DMS 273 (cell line): ENCODE data around the gene ADAP1.
"Not testable (repeated sequence)": the region's sequence is repeated elsewhere in the genome, so short reads cannot be mapped to it uniquely, and the experiment has no call there.

Source experiments
- DNase-seq: peaks from one replicate; lab custom pipeline; 2025; ENCODE audit not compliant: unreplicated experiment; lab: John Stamatoyannopoulos, UW

The ADAP1 gene

DNA sequence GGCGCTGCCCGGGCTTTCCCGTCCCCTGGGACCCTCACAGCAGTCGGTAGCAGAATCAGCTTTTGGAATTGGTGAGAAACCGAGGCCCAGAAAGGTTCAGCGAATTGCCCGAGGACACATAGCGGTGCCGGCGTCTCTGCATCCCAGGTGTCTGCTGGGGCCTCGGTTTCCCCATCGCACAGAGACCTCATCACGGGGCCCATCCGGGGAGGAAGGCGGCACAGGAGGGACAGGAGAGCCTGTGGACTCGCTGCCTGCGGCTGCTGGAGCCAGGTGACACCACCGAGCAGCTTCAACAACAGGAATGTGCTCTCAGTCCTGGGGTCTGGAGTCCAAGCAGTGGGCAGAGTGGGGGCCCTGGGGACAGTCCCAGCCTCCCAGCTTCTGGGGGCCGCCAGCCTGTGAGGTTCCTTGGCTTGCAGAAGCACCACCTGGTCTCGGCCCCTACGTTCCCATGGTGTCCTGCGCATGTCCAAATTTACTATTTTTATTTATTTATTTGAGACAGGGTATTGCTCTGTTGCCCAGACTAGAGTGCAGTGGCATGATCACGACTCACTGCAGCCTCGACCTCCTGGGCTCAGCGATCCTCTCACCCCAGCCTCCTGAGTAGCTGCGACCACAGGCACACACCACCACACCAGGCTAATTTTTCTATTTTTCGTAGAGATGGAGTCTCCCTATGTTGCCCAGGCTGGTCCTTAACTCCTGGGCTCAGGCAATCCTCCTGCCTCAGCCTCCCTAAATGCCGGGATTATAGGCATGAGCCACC lies 21.4 kb upstream of the ADAP1 start:
- DNase-seq: no peak

- peak; percentile 97 for DNase-seq
These were observed 20.6 kb upstream of the ADAP1 start, which contains the start of gene COX19 for GRCh38 chr7:974820-975681. Gene COX19 (minus strand): TSS chr7:975549. CDS start chr7:975509, 40 bp downstream.

GRCh38 chr7:974172-974571 lies 19.7 kb upstream of the ADAP1 start:
- no peak for DNase-seq

- no peak for DNase-seq
These were observed 18.8 kb upstream of the ADAP1 start for GRCh38 chr7:973312-973711.

DNA sequence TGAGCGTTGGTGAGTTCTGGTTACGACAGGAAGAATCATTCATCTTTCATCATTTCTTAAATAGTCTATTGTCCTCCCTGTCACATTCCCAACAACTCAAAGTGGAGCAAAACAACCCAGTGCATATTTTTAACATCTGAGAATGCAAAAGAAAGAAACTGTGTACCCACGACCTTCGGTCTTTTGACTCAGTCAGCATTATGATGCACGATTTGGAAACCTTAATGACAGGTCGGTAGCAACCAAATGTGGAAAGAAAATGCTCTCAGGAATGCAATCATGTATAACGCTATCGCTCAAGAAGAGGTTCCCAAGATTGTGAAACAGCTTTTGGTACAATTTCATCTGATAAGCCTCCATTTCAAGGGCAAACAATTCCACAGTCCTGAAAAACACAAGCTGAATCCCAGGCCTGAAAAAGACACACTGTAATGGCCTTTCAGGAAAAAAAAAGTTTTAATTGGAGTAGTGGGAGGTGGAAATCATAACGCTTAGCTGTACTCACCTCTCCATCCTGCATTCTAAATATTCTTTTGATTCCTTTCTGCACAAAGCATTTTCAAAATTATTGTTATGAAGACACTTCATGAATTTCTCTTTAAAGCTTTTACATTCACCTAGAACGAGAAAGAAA lies 18.3 kb upstream of the ADAP1 start:
- no peak for DNase-seq

DNA sequence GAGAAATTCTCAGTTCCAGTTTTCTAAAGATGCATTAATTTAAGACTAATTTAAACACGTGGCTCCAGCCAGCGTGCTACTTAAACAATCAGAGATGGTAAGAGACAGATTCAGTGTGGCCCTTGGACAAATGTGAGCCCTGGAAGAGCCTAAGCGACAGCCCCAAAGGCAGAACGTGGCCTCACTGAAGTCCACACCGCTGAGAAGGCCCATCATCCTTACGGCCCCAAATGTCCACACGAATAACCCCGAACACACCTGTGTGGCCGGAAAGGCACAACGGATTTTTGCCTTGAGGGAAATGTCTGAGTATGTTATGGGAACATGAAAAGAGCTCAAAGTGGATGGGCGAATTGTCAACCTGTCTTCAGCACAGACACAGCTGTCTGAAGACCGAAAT lies 17.6 kb upstream of the ADAP1 start:
- no peak for DNase-seq

- no peak for DNase-seq
These were observed 16.3 kb upstream of the ADAP1 start for GRCh38 chr7:970744-971143.

GRCh38 chr7:969403-969802 lies 14.9 kb upstream of the ADAP1 start:
- no peak for DNase-seq

DNA sequence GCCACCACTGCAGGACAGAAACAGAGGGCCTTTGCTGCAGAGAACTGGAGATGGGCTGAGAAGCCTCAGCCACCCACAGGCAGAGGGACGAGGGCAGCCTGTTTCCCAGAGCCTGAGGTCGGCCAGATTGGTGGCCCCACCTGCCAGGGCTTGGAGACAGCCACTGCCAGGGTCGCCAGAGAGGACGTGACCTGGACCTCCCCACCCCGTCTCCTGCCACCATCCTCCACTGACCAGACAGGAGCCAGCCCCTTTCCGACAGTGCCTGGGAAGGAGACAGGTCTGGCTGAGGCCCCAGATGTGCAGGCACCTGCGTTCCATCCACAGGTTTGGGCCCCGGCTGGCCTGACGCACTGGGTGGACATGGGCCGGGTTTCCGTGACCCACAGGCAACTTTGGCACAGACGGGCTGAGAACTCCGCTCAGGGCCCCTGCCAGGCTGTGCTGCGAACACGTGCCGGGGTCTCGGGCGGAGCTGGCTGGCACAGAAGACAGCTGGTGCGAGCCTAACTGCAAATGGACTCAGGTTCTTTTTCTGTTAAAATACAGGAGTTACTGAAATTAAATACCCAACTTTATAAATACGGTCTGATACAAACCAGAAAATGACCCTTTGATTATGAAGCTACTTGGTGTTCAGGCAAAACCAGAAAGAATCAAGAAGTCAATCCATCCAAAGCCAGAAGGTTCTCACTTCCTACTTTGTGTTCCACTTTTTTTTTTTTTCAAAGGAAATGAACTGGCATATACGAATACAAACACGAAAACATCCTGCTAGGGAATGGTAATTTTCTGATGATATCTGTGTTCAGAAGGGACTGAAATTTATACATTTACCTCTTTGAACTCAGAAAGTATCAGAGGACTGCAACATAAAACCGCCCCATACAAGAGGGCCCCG lies 14.0 kb upstream of the ADAP1 start:
- no peak for DNase-seq

- no peak for DNase-seq
These were observed 13.0 kb upstream of the ADAP1 start for GRCh38 chr7:967361-968082.

GRCh38 chr7:966291-967069 lies 12.0 kb upstream of the ADAP1 start:
- no peak for DNase-seq

- DNase-seq: peak; percentile 90
These were observed 10.1 kb upstream of the ADAP1 start for GRCh38 chr7:964401-965231.

DNA sequence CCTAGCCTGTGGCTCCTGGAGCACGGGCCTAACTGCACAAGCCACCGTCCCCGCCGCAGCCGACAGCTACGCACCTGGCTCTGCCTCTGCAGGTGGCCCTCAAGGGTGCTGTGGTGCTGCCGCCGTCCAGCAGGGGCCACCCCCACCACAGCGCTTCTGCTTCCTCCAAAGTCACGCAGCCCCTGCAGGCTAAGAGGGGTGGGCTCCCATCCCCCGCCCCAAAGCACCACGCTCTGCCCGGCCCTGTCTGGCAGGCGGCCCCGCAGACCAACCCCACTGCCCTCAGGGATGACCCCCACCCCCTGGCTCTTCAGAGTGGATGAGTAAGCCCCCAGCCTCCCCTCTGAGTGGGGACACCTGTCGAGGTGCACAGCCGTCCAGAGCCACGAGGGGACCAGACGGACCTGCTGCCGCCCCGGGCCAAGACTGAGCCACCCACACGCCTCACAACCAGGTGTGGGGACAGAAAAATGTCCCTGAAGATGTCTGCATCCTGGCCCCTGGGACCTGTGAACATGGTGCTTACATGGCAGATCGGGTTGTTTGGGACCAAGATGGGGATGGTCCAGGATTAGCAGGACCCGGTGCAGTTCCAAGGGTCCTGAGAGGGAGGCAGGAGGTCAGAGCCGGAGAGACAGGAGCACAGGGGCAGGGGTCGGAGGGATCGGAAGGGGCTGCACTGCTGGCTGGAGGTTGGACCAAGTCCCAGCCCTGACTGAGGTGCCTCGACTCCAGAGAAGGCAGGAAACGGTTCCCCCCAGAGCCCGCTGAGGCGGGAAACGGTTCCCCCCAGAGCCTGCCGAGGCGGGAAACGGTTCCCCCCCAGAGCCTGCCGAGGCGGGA lies 9.0 kb upstream of the ADAP1 start:
- DNase-seq: peak; percentile 58

- no peak for DNase-seq
These were observed 8.1 kb upstream of the ADAP1 start for GRCh38 chr7:962401-963081.

DNA sequence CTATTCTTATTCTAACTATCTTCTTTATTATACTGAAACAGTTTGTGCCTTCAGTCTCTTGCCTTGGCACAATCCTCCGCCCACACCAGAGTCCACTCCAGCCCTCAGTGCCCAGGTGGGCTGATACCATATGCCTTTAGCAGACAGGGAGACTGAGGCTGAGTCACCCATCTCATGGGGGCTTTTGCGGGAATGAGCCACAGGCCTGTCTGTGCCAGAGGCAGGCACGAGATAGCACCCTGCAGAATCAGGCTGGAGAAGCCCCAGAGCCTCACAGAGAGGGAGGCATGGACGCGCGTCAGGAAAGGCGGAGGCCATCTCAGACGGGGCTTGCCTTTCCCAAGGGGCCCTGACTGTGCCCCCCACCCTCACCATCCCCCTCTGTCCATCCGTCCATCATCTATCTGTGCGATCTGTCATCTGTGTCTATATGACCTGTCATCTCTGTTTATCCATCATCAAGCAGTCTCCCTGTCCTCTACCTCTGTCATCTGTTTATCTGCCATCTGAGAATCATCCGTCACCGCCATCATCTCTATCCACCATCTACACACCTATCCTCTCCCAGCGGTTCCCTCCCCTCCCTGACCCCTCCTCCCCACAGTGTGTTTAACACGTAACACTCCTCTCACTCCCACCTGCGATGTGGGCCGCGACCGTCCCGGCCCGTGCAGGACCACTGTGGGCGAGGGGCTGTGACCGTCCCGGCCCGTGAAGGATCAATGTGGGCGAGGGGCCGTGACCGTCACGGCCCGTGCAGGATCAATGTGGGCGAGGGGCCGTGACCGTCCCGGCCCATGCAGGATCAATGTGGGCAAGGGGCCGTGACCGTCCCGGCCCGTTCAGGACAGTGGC lies 7.3 kb upstream of the ADAP1 start:
- no peak for DNase-seq

DNA sequence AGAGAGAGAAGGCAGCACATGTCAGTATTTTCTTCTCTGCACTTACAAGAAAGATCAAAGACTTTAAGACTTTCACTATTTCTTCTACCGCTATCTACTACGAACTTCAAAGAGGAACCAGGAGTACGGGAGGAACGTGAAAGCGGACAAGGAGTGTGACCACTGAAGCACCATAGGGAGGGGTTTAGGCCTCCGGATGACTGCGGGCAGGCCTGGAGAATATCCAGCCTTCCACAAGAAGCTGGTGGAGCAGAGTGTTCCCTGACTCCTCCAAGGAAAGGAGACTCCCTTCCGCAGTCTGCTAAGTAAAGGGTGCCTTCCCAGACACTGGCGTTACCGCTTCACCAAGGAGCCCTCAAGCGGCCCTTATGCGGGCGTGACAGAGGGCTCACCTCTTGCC lies 6.5 kb upstream of the ADAP1 start:
- not testable (repeated sequence) for DNase-seq
